Activated CD4-positive, alpha-beta T cell treated with anti-CD3 and anti-CD28 coated beads, Interleukin-2, amount 10 ng/mL, durations not matched to agents 7 days and 5 days (primary cell): Measurements from ENCODE around the gene TFDP3. TPM values are rescaled to one million over a fixed set of nuclear protein-coding genes. Genes with fewer than 3 reads are reported as not detected.

Source experiments
- CTCF ChIA-PET: fragments of 350-600 bp; sonication (Branson Sonifier 250); formaldehyde crosslinking; loops from one replicate; lab custom pipeline; 2021; ENCODE audit warnings: antibody characterized with exemption; lab: Charles Lee
- POLR2A ChIA-PET: fragments of 350-600 bp; sonication (Branson Sonifier 250); formaldehyde crosslinking; loops from one replicate; lab custom pipeline; 2021; ENCODE audit warnings: antibody characterized with exemption; lab: Charles Lee
- DNase-seq: peaks from one replicate; pipeline ENCODE4 v3.0.0-alpha.2; 2020
- H3K27ac Mint-ChIP-seq: one replicate; pipeline ENCODE4 v1.8.0; 2021; ENCODE audit warnings: mild to moderate bottlenecking, moderate library complexity, mixed read lengths
- H3K27me3 Mint-ChIP-seq: one replicate; pipeline ENCODE4 v1.8.0; 2021; ENCODE audit warnings: mixed read lengths
- H3K36me3 Mint-ChIP-seq: one replicate; pipeline ENCODE4 v1.8.0; 2021; ENCODE audit warnings: low read depth, mixed read lengths
- H3K4me1 Mint-ChIP-seq: one replicate; pipeline ENCODE4 v1.8.0; 2021; ENCODE audit warnings: mixed read lengths
- H3K4me3 Mint-ChIP-seq: one replicate; pipeline ENCODE4 v1.8.0; 2021; ENCODE audit warnings: mild to moderate bottlenecking, moderate library complexity, mixed read lengths
- H3K9me3 Mint-ChIP-seq: one replicate; pipeline ENCODE4 v1.8.0; 2021; ENCODE audit warnings: mixed read lengths
- total RNA-seq, 2 experiments: library from RNA; stranded (reverse); gene quantifications; one replicate each; pipeline ENCODE4 v1.2.3, GENCODE V29; 2021

The TFDP3 gene
- total RNA-seq, 2 experiments from 2014 or later, result not detected

DNA sequence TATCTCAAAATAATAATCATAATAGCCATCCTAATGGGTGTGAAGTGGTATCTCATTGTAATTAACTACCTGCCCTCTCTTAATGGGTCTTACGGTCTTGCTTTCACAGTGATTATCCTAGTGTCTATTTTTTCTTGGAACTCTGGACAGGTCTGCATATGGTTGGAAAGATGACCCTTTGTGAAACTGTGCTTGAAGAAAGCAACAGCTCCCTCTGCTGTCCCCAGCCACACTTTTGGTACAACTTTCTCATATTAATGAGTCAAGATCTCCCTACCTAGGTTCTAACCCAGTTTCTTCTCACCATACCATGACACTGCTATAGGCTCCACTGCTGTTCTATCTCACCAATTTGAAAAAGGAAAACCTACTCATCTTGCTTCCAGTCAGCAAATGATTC lies 2.4 kb downstream of the TFDP3 start:
- CTCF ChIA-PET, result interaction anchor here (0.6 kb wide), 1 partner anchor 468 kb away, joined by 3 read pairs; no protein-coding TSS in a partner anchor
- H3K36me3 Mint-ChIP-seq, result no peaks in the 10 kb centered on the region
- H3K4me1 Mint-ChIP-seq, result no peaks in the 10 kb centered on the region
- H3K27me3 Mint-ChIP-seq, result peaks cover 2% of the 10 kb centered on the region
- no peak overlapping the region for H3K4me3 Mint-ChIP-seq
- POLR2A ChIA-PET, result no interaction called here
- no peak for DNase-seq
- H3K9me3 Mint-ChIP-seq, result no peaks in the 10 kb centered on the region
- H3K27ac Mint-ChIP-seq, result no peak overlapping the region

DNA sequence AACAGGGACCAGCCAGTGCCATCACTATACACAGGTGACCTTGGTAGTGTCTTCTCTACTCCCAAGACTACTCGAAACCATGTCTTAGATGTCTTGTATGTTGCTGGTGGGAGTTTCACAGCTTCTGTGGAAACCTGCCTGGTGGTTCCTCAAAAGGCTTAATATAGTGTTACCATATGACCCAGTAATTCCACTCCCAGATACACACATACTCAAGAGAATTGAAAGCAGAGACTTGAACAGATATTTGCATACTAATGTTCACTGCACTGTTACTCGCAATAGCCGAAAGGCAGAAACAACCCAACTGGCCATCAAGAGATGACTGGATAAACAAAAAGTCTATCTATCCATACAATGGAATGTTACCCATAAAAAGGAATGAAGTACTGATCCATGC lies 3.1 kb downstream of the TFDP3 start:
- Mint-ChIP-seq H3K27me3 (peaks cover under 1% of the 10 kb centered on the region), H3K9me3 (no peaks in the 10 kb centered on the region), H3K36me3 (no peaks in the 10 kb centered on the region), H3K4me3 (no peak overlapping the region), H3K27ac (no peak overlapping the region), H3K4me1 (no peaks in the 10 kb centered on the region)
- ChIA-PET POLR2A (no interaction called here), CTCF (no interaction called here)
- DNase-seq, result no peak

DNA sequence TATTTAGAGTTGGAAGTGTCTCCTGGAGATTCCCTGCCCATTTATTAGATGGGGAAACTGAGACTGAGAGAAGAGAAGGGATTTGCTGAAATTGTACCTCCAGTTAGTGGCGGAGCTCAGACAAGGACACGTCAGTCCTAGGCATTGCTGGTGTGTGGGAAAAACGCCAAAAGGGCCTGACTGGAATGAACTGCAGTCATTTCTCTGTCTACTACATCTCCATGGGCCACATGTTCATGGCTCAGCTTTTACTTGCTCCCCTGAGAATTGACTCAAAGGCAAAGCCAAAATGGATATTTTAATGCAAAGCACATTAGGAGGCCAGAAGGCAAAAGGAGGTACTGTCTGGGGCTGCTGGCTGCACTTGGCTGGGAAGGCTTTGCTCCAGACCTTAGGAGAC lies 3.9 kb downstream of the TFDP3 start:
- Mint-ChIP-seq H3K4me1 (no peaks in the 10 kb centered on the region), H3K36me3 (no peaks in the 10 kb centered on the region), H3K27ac (no peak overlapping the region), H3K4me3 (no peak overlapping the region), H3K9me3 (no peaks in the 10 kb centered on the region), H3K27me3 (no peaks in the 10 kb centered on the region)
- CTCF ChIA-PET, result no interaction called here
- POLR2A ChIA-PET, result no interaction called here
- DNase-seq, result no peak

DNA sequence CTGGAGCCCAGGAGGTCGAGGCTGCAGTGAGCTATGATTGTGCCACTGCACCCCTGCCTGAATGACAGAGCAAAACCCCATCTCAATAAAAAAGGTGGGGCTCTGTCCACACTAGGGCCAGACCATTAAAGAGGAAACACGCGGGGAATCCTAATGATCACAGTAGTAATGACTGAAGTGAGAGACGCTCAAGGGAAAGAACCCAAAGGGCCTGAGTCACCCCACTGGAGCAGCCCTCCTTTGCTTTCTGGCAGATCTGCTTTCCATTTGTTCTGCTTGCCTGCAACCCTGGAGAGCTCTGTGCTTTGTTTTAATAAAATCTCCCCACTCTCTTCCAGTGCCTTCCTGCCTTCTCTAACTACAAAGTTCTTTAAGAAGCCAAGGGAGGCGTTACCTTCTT lies 5.0 kb downstream of the TFDP3 start:
- no peaks in the 10 kb centered on the region for H3K36me3 Mint-ChIP-seq
- POLR2A ChIA-PET, result no interaction called here

DNA sequence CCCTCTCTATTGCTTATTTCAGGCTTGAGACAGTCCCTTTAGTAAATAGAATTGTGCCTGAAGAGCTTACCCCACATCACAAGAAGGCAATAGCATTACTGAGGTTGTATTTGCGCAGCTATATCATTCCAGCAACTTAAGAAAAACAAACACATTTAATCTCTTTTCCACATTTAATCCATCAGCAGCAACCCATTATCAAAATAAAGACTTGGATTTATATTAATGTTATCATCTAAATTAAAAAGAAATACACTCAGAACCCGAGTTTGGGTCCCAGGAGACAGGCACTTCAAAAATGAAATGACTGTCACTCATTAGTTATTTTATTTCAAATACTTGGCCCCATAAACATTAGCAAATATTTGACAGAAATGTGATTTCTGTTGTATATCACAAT lies 10.4 kb downstream of the TFDP3 start:
- CTCF ChIA-PET, result no interaction called here
- H3K36me3 Mint-ChIP-seq, result no peaks in the 10 kb centered on the region

More for the DNA sequence above, 5.0 kb downstream of the TFDP3 start:
- no peak for DNase-seq
- no peaks in the 10 kb centered on the region for H3K9me3 Mint-ChIP-seq
- CTCF ChIA-PET, result no interaction called here
- H3K27ac Mint-ChIP-seq, result no peak overlapping the region
- H3K4me3 Mint-ChIP-seq, result no peak overlapping the region
- H3K4me1 Mint-ChIP-seq, result no peaks in the 10 kb centered on the region
- H3K27me3 Mint-ChIP-seq, result no peaks in the 10 kb centered on the region

DNA sequence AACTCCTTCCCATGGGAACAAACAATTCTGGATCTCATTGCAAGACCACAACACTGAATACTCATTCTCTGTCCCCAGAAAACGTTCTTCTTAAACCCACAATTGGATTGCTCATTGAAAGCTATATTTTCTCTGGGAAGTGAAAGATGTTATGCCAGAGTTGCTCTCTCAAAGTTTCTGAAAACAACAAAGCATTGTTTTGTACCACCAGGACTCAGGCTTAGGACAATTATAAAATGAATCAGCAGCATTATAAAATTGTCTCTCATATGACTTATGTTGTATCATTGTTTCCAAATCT lies 26.5 kb downstream of the TFDP3 start:
- Mint-ChIP-seq H3K36me3 (no peaks in the 10 kb centered on the region), H3K4me1 (no peaks in the 10 kb centered on the region), H3K27ac (no peak overlapping the region), H3K4me3 (no peak overlapping the region), H3K9me3 (no peaks in the 10 kb centered on the region), H3K27me3 (no peaks in the 10 kb centered on the region)
- no peak for DNase-seq
- ChIA-PET CTCF (no interaction called here), POLR2A (no interaction called here)

More for the DNA sequence above, 10.4 kb downstream of the TFDP3 start:
- H3K4me1 Mint-ChIP-seq, result no peaks in the 10 kb centered on the region
- no peak overlapping the region for H3K4me3 Mint-ChIP-seq
- no peaks in the 10 kb centered on the region for H3K9me3 Mint-ChIP-seq
- DNase-seq, result no peak
- H3K27ac Mint-ChIP-seq, result no peak overlapping the region
- POLR2A ChIA-PET, result no interaction called here
- no peaks in the 10 kb centered on the region for H3K27me3 Mint-ChIP-seq

DNA sequence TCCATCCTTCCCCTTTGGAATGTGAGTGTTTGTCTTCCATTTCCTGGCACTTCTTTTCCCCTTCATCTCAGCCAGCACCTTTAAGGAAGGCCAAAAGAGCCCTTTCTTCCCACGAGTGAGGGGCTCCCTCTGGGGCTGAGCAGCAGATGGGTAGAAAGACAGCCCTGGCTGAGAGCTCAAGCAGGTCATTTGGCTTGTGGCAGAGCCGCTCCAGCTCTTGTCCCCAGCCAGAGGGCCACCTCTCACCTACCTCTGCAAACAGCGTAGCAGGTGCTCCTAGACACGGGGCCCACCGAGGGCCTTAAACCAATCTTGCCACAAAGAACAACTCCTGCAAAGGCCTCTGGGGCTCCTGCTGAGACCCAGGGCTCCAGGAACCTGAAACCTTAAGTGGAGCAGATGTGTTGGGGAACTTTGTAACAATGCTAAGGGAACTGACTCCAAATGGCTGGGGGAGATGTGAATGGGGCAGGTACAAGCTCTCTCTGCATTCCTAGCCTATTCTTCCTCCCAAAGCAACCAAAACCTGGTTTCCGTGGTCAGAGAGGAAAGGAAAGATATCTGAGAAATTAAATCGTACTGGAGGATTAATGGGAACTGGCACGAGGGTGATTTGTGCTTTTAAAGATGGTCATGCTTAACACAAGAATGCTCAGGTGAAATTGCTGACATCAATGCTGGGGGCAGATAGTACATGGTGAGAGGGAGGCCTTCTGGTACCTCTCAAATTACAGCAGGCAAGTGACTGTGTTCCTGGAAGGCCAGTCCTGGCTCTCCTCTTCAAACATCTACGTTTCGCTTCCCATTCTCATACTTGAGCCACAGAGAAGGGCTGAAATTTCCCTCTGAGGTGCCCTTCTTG lies 27.0 kb downstream of the TFDP3 start:
- CTCF ChIA-PET, result no interaction called here

DNA sequence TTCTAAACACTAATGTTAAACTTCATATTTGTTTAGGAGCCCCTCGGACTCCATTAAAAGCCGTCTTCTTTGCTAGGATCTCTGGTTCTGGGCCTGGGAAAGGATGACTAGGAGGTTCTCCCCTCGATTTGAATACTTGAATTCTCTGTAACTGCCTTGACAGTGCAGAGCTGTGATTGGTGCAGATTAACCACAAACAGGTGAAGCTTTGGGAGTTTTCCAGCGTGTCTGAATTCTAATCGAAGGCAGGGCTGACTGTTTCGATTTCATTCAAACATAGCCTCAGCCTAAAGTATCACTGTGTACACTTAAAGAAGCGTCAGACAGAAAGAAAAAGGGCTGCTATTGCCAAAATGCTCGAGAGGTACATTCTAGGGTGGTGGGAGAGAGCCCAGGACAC lies 29.0 kb downstream of the TFDP3 start:
- POLR2A ChIA-PET, result no interaction called here
- Mint-ChIP-seq H3K4me1 (no peaks in the 10 kb centered on the region), H3K36me3 (no peaks in the 10 kb centered on the region), H3K27ac (no peak overlapping the region), H3K4me3 (no peak overlapping the region), H3K9me3 (no peaks in the 10 kb centered on the region), H3K27me3 (no peaks in the 10 kb centered on the region)
- CTCF ChIA-PET, result no interaction called here
- DNase-seq, result no peak

More for the DNA sequence above, 27.0 kb downstream of the TFDP3 start:
- no peak overlapping the region for H3K27ac Mint-ChIP-seq
- no peaks in the 10 kb centered on the region for H3K9me3 Mint-ChIP-seq
- H3K4me1 Mint-ChIP-seq, result no peaks in the 10 kb centered on the region
- no peaks in the 10 kb centered on the region for H3K36me3 Mint-ChIP-seq
- H3K4me3 Mint-ChIP-seq, result no peak overlapping the region
- POLR2A ChIA-PET, result no interaction called here
- no peak for DNase-seq
- no peaks in the 10 kb centered on the region for H3K27me3 Mint-ChIP-seq

DNA sequence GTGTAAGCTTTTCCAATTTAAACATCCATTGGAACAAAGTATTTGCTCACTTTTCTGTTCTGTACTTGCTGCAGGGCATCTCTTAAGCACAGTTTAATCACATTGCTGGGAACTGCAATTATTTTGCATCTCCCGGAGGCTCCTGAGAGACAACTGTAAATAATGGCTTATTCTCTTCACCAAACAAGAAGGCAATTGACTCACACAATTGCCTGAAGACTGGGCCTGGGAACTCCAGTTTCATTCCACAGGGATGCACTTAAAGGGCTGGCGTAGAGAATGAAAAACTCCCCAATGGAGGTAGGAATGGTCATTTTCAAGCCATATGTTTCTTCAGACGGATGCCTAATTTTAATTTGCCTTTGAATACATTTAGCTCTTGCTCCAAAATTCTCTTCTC lies 29.5 kb downstream of the TFDP3 start:
- Mint-ChIP-seq H3K27ac (no peak overlapping the region), H3K4me3 (no peak overlapping the region), H3K9me3 (no peaks in the 10 kb centered on the region), H3K36me3 (no peaks in the 10 kb centered on the region), H3K27me3 (no peaks in the 10 kb centered on the region), H3K4me1 (no peaks in the 10 kb centered on the region)
- no peak for DNase-seq
- ChIA-PET CTCF (no interaction called here), POLR2A (no interaction called here)

DNA sequence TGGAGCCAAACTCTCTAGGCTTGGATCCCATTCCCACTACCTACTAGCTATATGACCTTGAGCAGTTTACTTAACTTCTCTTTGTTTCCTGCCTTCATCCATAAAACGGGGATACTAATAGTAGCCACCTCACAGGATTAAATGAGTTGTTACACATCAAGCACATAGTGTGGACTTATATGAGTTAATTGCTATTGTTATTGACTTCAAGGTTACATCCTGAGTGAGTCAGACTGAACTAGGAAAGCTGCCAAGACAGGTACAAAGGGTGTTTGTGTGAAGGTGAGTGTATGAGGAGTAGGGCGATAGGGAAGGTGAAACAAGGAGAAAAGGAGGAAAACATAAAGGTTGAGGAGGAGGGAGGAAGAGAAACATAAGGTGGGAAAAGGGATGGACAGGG lies 32.2 kb downstream of the TFDP3 start:
- POLR2A ChIA-PET, result no interaction called here

DNA sequence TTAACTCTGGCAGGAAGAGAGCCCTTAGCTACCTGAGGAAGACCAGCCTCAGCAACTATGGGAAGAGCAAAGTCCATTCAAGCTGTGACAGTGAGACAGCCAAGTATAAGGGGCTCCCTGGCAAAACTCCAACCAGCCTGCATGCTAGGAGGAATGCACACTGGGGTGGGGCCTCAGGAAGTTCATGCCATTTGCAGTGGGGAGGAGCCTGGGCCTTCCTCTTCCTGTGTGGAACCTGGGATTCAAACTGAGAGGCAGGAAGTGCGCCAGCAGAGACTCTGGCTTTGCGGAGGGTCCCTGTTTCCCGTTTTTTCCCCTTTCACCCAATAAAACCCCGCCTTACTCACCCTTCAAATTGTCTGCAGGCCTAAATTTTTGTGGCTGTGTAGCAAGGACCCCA lies 33.0 kb downstream of the TFDP3 start:
- CTCF ChIA-PET, result no interaction called here
- Mint-ChIP-seq H3K4me3 (no peak overlapping the region), H3K27ac (no peak overlapping the region), H3K9me3 (no peaks in the 10 kb centered on the region), H3K27me3 (no peaks in the 10 kb centered on the region), H3K4me1 (no peaks in the 10 kb centered on the region), H3K36me3 (no peaks in the 10 kb centered on the region)
- POLR2A ChIA-PET, result no interaction called here
- no peak for DNase-seq

More for the DNA sequence above, 32.2 kb downstream of the TFDP3 start:
- CTCF ChIA-PET, result no interaction called here
- Mint-ChIP-seq H3K4me3 (no peak overlapping the region), H3K36me3 (no peaks in the 10 kb centered on the region), H3K27ac (no peak overlapping the region), H3K4me1 (no peaks in the 10 kb centered on the region), H3K9me3 (no peaks in the 10 kb centered on the region), H3K27me3 (no peaks in the 10 kb centered on the region)
- no peak for DNase-seq

DNA sequence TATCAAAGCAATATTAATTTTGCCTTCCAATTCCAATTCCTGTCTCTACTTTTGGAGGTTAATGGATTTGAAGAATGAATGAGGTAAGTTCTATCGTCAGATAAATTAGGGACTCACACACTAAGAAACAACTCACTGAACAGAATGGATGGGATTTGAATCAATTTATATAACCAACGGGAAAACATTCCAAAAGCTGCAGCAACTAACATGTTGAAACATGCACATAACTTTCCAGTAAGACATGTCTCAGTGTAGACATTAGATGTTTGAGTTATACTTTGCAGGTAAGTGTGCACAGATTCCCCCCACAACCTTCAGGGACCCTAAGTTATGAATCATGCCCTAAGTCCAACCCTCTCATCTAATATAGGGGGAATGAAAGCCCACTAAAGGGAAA lies 34.3 kb downstream of the TFDP3 start:
- CTCF ChIA-PET, result no interaction called here
- no peak for DNase-seq
- Mint-ChIP-seq H3K27me3 (no peaks in the 10 kb centered on the region), H3K27ac (no peak overlapping the region), H3K4me3 (no peak overlapping the region), H3K4me1 (no peaks in the 10 kb centered on the region), H3K9me3 (no peaks in the 10 kb centered on the region), H3K36me3 (no peaks in the 10 kb centered on the region)
- POLR2A ChIA-PET, result no interaction called here

DNA sequence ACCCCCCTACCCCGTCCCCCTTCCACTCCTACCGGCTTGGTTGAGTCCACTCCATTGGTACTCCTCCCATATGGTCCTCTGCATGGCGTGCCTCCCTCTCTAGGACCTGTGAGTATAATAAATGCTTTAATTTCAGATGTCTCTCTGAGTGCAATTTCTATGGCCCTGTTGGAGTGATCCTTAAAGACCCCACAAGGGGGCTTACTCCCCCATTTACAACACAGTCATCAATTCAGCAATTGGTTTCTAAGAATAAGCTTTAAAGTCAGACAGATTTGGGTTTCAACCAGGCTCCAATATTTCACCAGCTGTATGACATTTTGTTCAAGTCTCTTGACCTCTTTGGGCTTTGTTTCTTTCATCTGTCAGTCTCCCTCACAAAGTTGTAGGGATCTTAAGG lies 38.7 kb downstream of the TFDP3 start:
- no peak for DNase-seq

DNA sequence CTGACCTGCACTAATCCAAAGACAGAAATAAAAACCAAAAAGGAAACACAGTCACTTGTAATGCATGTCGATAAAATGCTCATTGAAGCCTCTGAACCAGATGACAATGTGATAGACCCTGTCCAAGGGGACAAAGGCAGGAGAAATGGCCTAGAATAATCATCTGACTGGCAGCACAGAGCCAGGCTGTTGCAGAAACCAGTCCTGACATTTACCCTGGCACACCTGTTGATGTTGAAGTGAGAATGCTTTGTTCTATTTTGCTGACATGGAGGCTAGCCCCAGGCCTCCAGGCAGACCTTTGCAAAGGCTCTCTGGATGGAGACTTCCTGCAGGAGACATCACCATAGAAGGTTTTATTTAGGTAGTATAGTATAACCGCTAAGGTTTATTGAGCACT lies 41.0 kb downstream of the TFDP3 start:
- no peaks in the 10 kb centered on the region for H3K36me3 Mint-ChIP-seq
- ChIA-PET POLR2A (no interaction called here), CTCF (no interaction called here)
- DNase-seq, result no peak
- H3K27ac Mint-ChIP-seq, result no peak overlapping the region
- H3K4me3 Mint-ChIP-seq, result no peak overlapping the region
- H3K27me3 Mint-ChIP-seq, result no peaks in the 10 kb centered on the region
- H3K4me1 Mint-ChIP-seq, result no peaks in the 10 kb centered on the region
- H3K9me3 Mint-ChIP-seq, result no peaks in the 10 kb centered on the region

More for the DNA sequence above, 38.7 kb downstream of the TFDP3 start:
- no peaks in the 10 kb centered on the region for H3K9me3 Mint-ChIP-seq
- no peaks in the 10 kb centered on the region for H3K4me1 Mint-ChIP-seq
- no peak overlapping the region for H3K27ac Mint-ChIP-seq
- no peak overlapping the region for H3K4me3 Mint-ChIP-seq
- no peaks in the 10 kb centered on the region for H3K27me3 Mint-ChIP-seq
- ChIA-PET POLR2A (no interaction called here), CTCF (no interaction called here)
- no peaks in the 10 kb centered on the region for H3K36me3 Mint-ChIP-seq
